Activated CD8-positive, alpha-beta memory T cell treated with anti-CD3 and anti-CD28 coated beads for 1 hour (primary cell): ENCODE data around the gene WDR43.
"Not testable (repeated sequence)": the region's sequence is repeated elsewhere in the genome, so short reads cannot be mapped to it uniquely, and the experiment has no call there.

ENCODE experiments used
- DNase-seq, 2 donors: peaks; one replicate each; pipeline ENCODE4 v3.0.0-alpha.2; 2020; ENCODE audit warnings: low read depth in 1 of 2; ENCODE audit errors: extremely low read depth in 1 of 2

The WDR43 gene

GRCh38 chr2:28956890-28957289, 62.4 kb downstream of the WDR43 start:
- no peak for DNase-seq

DNA sequence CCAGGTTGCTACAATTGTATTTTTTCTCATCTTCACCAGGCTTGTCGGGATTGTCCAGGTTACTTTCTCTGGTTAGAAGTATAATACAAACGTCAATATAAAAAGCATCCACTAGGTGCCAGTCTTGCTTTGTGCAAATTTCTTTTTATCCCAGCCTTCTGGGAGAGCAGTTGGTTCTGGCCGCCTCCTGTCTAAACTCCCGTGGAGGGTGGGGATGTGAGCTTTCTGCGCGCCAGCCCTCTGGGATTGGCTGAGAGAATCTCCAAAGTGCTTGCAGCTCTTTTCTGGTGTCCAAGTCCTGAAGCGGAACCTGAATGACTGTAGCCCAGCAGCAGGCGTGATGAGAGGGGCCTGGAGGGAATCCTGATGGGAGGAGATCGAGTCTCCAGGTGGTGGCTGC, 64.2 kb downstream of the WDR43 start:
- peak in 1 of 2 donors; percentile 18 for DNase-seq

DNA sequence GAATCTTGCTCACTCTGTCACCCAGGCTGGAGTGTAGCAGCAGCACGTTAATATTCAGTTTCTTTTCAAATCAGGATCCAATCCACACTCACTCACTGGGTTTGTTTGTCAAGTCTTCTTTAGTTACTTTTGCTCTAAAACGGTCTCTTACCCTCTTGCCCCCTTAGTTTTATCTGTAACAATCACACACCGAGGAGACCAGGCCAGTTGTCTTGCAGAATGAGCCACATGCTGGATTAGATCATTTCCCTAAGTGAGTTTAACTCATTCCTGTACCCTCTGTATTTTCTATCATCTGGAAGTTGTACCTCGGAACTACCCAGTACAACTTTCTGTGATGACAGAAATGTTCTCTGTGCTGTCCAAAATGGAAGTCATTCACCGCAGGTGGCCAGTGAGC, 65.9 kb downstream of the WDR43 start:
- no peak for DNase-seq

DNA sequence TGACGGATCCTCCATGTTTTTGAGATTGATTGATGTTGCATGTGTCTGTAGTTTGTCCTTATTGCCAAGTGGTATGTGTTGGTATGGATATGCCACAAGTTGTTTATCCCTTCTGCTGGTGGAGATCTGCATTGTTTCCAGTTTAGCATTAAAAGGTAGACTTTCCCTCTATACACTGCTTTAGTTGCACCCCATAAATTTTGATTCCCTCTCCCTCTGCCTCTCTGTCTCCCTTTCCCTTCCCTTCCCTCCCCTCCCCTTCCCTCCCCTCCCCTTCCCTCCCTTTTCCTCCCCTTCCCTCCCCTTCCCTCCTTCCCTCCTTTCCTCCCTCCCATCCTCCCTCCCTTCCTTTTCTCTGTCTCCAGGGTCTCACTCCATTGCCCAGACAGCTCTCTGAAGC, 68.0 kb downstream of the WDR43 start:
- no peak for DNase-seq

GRCh38 chr2:28970464-28971160, 76.1 kb downstream of the WDR43 start:
- no peak for DNase-seq

- no peak for DNase-seq
Measured at GRCh38 chr2:28972778-28973335, 78.4 kb downstream of the WDR43 start.

DNA sequence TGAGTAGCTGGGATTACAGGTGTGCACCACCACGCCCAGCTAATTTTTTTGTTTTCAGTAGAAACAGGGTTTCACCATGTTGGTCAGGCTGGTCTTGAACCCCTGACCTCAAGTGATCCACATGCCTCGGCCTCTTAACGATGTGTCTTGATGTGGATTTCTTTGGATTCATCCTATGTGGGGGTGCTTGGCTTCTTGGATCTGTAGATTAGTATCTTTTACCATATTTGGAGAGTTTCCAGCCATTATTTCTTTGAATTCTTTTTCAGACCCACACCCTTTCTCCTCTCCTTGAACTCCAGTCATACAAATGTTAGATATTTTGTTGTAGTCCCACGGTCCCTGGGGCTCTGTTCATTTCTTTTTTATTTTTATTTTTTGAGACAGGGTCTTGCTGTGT, 79.8 kb downstream of the WDR43 start:
- DNase-seq, result no peak

DNA sequence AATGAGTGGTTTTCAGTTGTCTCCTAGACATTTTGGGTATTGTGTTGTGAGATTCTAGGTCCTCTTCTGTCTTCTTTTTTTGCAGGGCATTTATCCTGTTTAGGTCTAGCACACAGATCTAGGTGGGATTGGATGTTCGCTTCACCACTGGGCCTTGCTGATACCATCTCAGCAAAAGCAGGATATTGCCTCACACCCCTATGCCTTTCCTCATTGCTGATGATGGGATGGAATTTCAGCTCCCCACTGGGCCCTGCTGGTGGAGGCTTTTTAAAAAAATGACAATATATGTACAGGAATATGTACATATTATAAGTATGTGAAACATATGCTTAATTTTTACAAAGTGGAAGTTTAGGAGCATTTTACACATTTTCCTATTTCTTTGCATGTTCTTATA, 81.2 kb downstream of the WDR43 start:
- no peak for DNase-seq

DNA sequence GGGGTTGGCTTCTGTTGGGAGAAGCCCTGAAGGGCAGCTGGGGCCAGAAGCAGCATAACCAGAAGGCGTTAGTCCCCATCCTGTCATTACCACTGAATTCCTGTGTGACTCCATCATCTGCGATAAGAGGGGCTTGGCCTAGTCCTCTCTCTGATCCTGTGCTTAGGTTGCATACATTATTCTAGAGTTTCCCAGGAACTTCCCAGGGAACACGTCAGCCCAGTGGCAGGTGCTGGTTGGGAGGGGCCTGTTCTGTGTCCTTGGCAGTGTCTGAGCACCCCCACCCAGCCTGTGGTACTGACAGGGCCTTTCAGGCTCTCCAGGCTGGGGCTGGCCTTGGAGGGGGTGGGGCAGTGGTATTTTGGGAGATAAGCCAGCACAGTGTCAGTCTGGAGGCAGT, 82.1 kb downstream of the WDR43 start:
- DNase-seq, result no peak

DNA sequence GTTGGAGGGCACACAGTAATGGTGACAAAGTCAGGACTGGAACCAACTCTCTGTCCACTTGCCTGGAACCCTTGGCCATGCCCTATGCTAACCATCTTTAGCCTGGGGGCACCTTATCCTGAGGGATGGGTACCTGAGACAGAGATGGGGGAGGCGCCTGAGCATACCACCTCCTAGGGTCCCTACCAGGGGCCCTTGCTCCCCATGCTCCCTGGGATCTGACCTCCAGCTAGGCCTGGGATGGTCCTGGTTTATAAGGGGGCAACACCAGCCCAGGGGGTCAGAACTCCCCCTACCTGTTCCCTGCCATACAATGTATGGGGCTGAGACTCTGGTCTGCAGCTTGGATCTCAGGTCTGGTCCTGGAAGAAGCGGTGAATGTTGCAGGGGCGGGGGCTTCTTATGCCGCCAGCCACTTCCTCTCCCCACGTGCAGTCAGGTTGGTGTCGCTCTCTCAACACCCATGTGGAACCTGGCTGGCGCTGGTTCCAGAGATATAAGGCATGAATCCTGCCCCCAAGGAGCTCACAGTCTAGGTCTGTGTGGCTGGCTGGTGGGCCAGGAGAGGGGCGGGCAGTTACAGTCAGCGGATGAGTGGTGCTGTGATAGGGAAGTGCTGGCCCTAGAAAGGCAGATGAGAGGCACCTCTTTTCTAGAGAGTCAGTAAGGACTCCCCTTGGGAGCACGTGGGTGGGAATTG, 82.9 kb downstream of the WDR43 start:
- DNase-seq, result no peak

DNA sequence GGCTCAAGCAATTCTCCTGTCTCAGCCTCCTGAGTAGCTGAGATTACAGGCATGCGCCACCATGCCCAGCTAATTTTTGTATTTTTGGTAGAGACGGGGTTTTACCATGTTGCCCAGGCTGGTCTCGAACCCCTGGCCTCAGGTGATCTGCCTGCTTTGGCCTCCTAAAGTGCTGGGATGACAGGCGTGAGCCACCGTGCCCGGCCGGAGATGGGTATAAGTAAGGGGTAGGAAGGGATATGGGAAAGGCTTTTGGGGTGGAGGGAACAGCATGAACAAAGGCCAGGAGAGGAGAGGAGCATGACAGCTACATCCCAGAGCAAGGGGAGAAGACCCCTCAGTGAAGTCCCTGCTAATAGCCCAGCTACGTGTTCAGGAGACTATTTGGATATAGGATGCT, 83.5 kb downstream of the WDR43 start:
- DNase-seq, result not testable (repeated sequence)

DNA sequence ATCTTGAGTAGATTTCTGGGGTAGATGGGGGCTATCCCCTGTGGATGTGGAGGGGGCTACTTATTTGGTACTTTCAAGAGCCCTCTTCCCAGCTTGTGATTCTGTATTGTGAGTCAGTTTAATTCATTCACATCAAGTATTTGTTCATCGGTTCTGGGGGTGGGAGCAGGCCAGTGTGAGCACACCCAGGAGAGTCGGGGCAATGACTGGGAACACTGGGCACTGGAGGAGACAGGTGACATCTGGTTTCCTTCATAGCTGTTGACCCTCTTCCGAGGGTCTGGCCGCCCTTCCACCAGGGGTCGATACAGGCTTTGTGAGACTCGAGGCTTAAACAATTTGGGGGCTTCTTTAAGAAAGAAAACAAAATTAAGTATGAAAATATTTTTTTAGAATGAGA, 84.1 kb downstream of the WDR43 start:
- no peak for DNase-seq

- DNase-seq, result no peak
Measured at GRCh38 chr2:28979041-28979440, 84.6 kb downstream of the WDR43 start.

DNA sequence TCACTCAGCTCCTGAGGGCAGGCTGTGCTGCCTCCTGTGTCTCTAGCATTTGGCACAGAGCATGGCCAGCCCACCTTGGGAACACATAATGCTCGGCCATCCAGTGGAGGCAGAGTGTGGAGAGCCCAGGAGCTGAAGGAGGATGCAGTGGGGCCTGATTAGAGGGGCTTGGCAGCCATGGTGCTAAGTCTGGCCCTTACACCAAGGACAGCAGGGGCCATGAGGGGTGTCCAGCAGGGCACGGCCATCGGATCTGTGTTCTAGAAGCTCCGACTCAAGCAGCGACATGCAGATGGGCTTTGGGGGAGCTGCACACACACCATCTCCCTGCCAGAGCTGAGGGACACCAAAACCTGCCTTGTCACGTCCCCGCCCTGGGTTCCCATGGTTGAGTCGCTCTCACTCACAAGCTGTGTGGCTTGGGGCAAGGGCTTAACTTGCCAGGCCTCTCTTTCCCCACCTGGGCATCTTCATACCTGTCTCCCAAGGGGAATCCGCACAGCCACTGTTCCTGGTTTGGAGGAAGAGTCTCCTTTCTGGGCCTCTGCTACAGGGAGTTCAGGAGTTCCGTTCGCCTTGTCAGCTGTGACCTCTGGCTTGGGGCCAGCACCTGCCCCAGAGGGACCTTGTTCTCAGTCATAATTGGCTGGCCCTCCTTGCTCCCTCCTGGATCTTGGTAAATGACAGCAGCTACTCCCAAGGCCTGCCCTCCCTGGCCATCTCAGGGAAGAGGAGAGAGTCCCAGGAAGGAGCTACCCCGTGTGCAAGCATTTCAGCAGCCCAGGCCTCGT, 85.3 kb downstream of the WDR43 start:
- no peak for DNase-seq

DNA sequence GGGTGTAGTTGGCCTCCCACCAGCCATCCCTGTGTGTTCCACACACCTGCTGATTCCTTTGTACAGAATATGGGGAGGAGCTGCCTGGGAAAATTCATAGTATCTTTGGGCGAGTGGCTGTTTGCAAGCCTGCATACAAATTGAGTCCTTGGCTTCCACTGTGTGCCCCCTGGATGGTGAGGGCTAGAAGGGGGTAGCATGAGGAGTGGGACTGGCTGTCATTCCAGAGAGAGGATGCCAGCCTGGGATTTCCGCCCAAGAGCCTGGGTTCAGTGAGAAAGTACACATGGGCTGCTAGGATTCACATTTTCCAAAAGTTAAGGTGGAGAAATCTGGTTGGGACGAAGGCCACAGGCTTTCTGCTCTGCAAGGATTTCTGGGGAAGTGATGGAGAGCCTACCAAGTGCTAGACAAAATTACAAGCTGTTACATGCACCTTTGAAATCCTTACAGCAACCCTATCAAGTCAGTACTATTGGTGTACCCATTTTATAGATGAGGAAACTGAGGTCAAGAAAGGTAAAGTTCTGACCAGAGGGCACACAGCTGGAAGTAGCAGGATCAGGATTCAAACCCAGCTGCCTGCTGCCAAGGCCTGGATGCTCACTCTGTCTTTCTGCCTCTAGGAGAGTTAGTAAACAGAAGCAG, 86.0 kb downstream of the WDR43 start:
- DNase-seq, result no peak

DNA sequence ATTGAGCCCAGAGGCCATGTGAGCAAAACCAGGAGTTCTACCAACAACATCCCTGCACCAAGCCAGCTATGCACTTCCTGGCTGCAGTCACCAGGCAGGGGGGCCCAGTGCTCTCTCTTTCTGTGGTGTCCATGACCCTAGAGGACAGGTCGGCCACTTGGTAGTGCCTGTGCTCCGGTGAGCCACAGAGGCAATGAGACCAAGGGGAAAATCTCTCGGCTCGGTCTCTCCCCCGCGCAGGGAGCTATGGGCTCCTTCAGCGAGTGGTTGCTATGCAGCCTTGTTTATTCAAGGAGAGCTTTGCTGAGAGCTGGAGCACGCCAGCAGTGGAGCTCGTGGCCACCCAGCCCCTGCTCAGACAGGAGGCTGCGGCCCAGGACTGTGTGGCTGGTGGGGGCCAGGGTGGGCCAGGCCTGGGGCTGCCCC, 86.6 kb downstream of the WDR43 start, which contains the start of gene TOGARAM2:
TOGARAM2 (plus strand) TSS at position 283 of the 426 bp plus-strand sequence. CDS start 13,537 bp downstream, outside the sequence.
- no peak for DNase-seq

- DNase-seq, result no peak
Measured at GRCh38 chr2:28981620-28982376, 87.3 kb downstream of the WDR43 start.

DNA sequence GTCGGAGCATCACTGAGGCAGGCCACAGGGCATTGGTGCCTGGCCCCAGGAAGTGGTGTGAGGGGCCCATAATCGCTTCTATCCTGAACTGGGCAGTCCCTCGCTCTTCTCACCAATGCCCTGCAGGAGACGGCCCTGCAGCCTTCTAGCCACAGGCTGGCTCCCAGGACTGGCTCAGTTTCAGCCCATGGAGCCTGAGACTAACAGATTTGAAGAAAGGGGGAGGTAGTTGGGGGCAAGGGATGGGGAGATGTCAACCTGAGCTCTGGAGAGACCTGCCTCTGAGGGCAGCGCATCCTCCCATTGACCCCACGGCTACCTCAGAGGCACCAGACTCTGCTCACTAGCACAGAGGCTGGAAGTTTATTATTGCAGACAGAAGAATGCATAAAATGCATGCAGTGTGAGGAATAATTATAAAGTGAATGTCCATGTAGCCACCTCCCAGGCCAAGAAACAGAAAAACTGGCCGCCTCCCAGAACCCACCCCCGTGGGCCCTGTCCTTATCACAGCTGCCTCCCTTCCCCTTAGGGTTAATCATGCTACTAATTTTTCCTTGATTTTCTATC, 88.0 kb downstream of the WDR43 start:
- no peak for DNase-seq

DNA sequence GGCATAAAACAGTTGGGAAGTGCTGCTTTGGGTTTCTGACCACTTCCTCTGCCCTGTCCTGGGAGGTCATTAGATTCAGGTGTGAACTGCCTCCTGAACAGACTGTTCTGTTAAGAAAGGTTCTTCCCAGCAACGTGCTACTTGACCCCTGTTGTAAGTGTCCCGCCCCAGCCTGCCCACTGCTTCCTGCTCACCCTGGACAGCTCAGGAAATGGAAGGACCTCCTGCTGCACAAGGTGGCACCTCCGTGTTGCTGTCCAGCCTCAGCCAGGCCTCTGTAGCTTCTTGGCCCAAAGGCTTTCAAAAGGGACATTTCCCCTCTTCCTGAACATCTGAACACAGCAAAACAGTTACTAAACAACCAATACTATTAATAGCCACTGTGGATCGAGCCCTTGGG, 92.0 kb downstream of the WDR43 start:
- no peak for DNase-seq

DNA sequence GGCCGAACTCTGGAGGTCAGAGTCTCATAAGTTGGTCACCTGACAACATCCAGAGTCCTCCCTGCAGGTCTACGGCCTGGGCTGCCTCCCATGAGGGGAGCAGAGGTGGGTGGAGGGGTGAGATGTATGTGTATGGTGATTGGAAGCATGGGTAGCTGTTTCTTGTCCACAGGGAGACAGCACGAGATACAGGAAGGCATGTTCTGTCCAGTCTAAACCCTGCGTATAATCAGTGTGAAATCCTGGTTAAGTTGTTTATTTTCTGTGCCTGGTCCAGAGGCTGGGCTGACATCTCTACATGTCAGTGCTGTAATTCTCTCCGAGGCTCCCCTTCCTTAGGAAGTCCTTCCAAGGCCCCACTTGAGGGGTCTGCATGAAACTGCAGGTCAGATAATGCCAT, 95.5 kb downstream of the WDR43 start:
- DNase-seq, result no peak
